Left ventricle myocardium superior (tissue), 1 donor: ENCODE results near the gene KCNH5. TPM values are rescaled to one million over a fixed set of nuclear protein-coding genes. Genes with fewer than 3 reads are reported as not detected.
A peak's percentile ranks its signal among the peaks of the same experiment; 100 is the strongest.

Experiments
- ATAC-seq: fragments of 200-7000 bp; cut with Tn5 transposase; one replicate; pipeline ENCODE4 v1.9.1; 2020; ENCODE audit warnings: mild to moderate bottlenecking, moderate library complexity
- DNase-seq: peaks from one replicate; pipeline ENCODE4 v3.0.0-alpha.2; 2020
- intact Hi-C: fragments of 100-400 bp; cut with micrococcal nuclease; formaldehyde crosslinking; loops from one replicate; pipeline ENCODE4 v1.11.0; 2022
- total RNA-seq: library from RNA; stranded (reverse); fragmentation: NEBNext Ultra II Directional; extraction: Animal tissue kit (Norgen Biotek cat#: 25700); gene quantifications from one replicate; pipeline ENCODE4 v1.2.1, GENCODE V29; 2021
- donor health status: DM: no; HTN: yes; CAD: no; lungs with severe emphysema.

KCNH5 gene
- total RNA-seq, 1 donor from 2014 or later, result 0.22 TPM

GRCh38 chr14:62696929-62697328 is 348.3 kb downstream of the KCNH5 start:
- DNase-seq (no peak), ATAC-seq (no peak)
- intact Hi-C loops, result no loop called here

GRCh38 chr14:62696331-62696924 is 348.8 kb downstream of the KCNH5 start:
- no peak for ATAC-seq
- intact Hi-C loops, result no loop called here
- no peak for DNase-seq

GRCh38 chr14:62694075-62694474 is 351.2 kb downstream of the KCNH5 start:
- DNase-seq, result no peak
- intact Hi-C loops, result no loop called here
- ATAC-seq, result no peak

GRCh38 chr14:62692490-62693106 is 352.7 kb downstream of the KCNH5 start:
- intact Hi-C loops, result no loop called here
- no peak for ATAC-seq

GRCh38 chr14:62691647-62692489 is 353.4 kb downstream of the KCNH5 start:
- DNase-seq (no peak), ATAC-seq (peak; percentile 90)
- intact Hi-C loops, result no loop called here

More at GRCh38 chr14:62692490-62693106, 352.7 kb downstream of the KCNH5 start:
- no peak for DNase-seq

- no peak for DNase-seq
- intact Hi-C loops, result no loop called here
- no peak for ATAC-seq
Observed at GRCh38 chr14:62689733-62690132, 355.5 kb downstream of the KCNH5 start.

GRCh38 chr14:62687818-62688217 is 357.4 kb downstream of the KCNH5 start:
- no peak for ATAC-seq
- no peak for DNase-seq

GRCh38 chr14:62684376-62684775 is 360.9 kb downstream of the KCNH5 start:
- ATAC-seq, result no peak
- intact Hi-C loops, result no loop called here
- DNase-seq, result no peak

More at GRCh38 chr14:62687818-62688217, 357.4 kb downstream of the KCNH5 start:
- intact Hi-C loops, result no loop called here

GRCh38 chr14:62682208-62682607 is 363.1 kb downstream of the KCNH5 start:
- intact Hi-C loops, result no loop called here
- DNase-seq (no peak), ATAC-seq (no peak)

- intact Hi-C loops, result no loop called here
- DNase-seq (no peak), ATAC-seq (no peak)
Observed at GRCh38 chr14:62674563-62675237, 370.6 kb downstream of the KCNH5 start.

- DNase-seq (no peak), ATAC-seq (no peak)
- intact Hi-C loops, result no loop called here
Observed at GRCh38 chr14:62673014-62673755, 372.1 kb downstream of the KCNH5 start.

- intact Hi-C loops, result no loop called here
- DNase-seq (no peak), ATAC-seq (no peak)
Observed at GRCh38 chr14:62670526-62670925, 374.7 kb downstream of the KCNH5 start.

GRCh38 chr14:62667421-62667914 is 377.8 kb downstream of the KCNH5 start:
- intact Hi-C loops, result no loop called here
- DNase-seq (no peak), ATAC-seq (no peak)

GRCh38 chr14:62665286-62665685 is 380.0 kb downstream of the KCNH5 start:
- ATAC-seq (no peak), DNase-seq (no peak)
- intact Hi-C loops, result no loop called here

- ATAC-seq (no peak), DNase-seq (no peak)
- intact Hi-C loops, result no loop called here
Observed at GRCh38 chr14:62663456-62663821, 381.8 kb downstream of the KCNH5 start.

- ATAC-seq (no peak), DNase-seq (no peak)
- intact Hi-C loops, result no loop called here
Observed at GRCh38 chr14:62662811-62663455, 382.3 kb downstream of the KCNH5 start.

- intact Hi-C loops, result no loop called here
- DNase-seq (no peak), ATAC-seq (no peak)
Observed at GRCh38 chr14:62661818-62662217, 383.4 kb downstream of the KCNH5 start.

GRCh38 chr14:62658631-62659030 is 386.6 kb downstream of the KCNH5 start:
- intact Hi-C loops, result no loop called here
- ATAC-seq, result no peak
- DNase-seq, result no peak

GRCh38 chr14:62657376-62657775 is 387.9 kb downstream of the KCNH5 start:
- no peak for ATAC-seq
- intact Hi-C loops, result no loop called here
- DNase-seq, result no peak
